ENCODE measurements around the gene MB21D2.

Gene MB21D2

GRCh38 chr3:192929146-192929545, 11.5 kb upstream of the MB21D2 start:
- Histone ChIP-seq H3F3A (ENCODE audit: insufficient read depth, low read length) (no peaks in the 10 kb centered on the region), H3K9ac (ENCODE audit: low read length) (no peak overlapping the region), H2AFZ (ENCODE audit: low read length) (no peak overlapping the region), H3K4me2 (ENCODE audit: low read depth, low read length) (no peak overlapping the region), H3K9me2 (replicated peaks; ENCODE audit: insufficient read depth, low read length) (no peaks in the 10 kb centered on the region), H3K4me1 (ENCODE audit: low read length) (no peaks in the 10 kb centered on the region), H3K27ac (ENCODE audit: low read length) (no peak overlapping the region), H3K79me2 (ENCODE audit: low read length) (no peaks in the 10 kb centered on the region), H3K36me3 (replicated peaks; ENCODE audit: insufficient read depth, low read length) (no peaks in the 10 kb centered on the region), H3K9me3 (replicated peaks; ENCODE audit: insufficient read depth, low read length) (no peaks in the 10 kb centered on the region), H3K4me3 (ENCODE audit: low read length) (no peak overlapping the region), H3K27me3 (replicated peaks; ENCODE audit: insufficient read depth, low read length) (no peaks in the 10 kb centered on the region), H4K20me1 (ENCODE audit: insufficient read depth, low read length) (no peaks in the 10 kb centered on the region)
- no peak for DNase-seq
- TF ChIP-seq EZH2phosphoT487 (IDR thresholded peaks at IDR 0.05; ENCODE audit: low read length) = no peak
- TF ChIP-seq, protein P1, sequence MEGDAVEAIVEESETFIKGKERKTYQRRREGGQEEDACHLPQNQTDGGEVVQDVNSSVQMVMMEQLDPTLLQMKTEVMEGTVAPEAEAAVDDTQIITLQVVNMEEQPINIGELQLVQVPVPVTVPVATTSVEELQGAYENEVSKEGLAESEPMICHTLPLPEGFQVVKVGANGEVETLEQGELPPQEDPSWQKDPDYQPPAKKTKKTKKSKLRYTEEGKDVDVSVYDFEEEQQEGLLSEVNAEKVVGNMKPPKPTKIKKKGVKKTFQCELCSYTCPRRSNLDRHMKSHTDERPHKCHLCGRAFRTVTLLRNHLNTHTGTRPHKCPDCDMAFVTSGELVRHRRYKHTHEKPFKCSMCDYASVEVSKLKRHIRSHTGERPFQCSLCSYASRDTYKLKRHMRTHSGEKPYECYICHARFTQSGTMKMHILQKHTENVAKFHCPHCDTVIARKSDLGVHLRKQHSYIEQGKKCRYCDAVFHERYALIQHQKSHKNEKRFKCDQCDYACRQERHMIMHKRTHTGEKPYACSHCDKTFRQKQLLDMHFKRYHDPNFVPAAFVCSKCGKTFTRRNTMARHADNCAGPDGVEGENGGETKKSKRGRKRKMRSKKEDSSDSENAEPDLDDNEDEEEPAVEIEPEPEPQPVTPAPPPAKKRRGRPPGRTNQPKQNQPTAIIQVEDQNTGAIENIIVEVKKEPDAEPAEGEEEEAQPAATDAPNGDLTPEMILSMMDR (IDR thresholded peaks at IDR 0.05; ENCODE audit: low read length) = no peak
- no peak for TF ChIP-seq EZH2 (optimal IDR thresholded peaks at IDR 0.05; ENCODE audit: low read depth, low read length)

DNA sequence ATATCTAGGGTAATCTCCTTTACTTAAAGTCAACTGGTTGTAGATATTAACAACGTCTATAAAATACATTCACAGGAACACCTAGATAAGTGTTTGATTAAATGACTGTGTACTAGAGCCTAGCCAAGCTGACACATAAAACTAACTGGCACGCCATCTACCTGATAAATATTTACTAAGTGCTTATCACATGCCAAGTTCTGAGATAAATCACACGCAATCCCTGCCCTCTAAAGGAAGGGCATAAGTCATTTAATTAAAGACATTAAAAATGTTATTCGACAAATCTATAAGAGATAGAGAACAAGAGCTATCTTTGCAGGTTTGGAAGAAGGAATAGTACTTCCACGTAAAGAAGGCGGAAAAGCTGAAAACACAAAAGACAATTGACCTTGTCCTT, 11.1 kb upstream of the MB21D2 start:
- no peak overlapping the region for H3K4me3 ChIP-seq (ENCODE audit: low read length)
- no peak overlapping the region for H3K27ac ChIP-seq (ENCODE audit: low read length)
- no peak overlapping the region for H3K9ac ChIP-seq (ENCODE audit: low read length)
- H3K9me3 ChIP-seq (replicated peaks; ENCODE audit: insufficient read depth, low read length) = no peaks in the 10 kb centered on the region
- H3K36me3 ChIP-seq (replicated peaks; ENCODE audit: insufficient read depth, low read length) = no peaks in the 10 kb centered on the region
- H4K20me1 ChIP-seq (ENCODE audit: insufficient read depth, low read length) = no peaks in the 10 kb centered on the region
- H2AFZ ChIP-seq (ENCODE audit: low read length) = no peak overlapping the region
- no peak for DNase-seq
- no peaks in the 10 kb centered on the region for H3F3A ChIP-seq (ENCODE audit: insufficient read depth, low read length)
- no peaks in the 10 kb centered on the region for H3K4me1 ChIP-seq (ENCODE audit: low read length)
- H3K4me2 ChIP-seq (ENCODE audit: low read depth, low read length) = no peak overlapping the region
- TF ChIP-seq EZH2phosphoT487 (IDR thresholded peaks at IDR 0.05; ENCODE audit: low read length) (no peak), EZH2 (optimal IDR thresholded peaks at IDR 0.05; ENCODE audit: low read depth, low read length) (no peak)
- TF ChIP-seq, protein P1 (IDR thresholded peaks at IDR 0.05; ENCODE audit: low read length) = no peak
- H3K79me2 ChIP-seq (ENCODE audit: low read length) = no peaks in the 10 kb centered on the region
- no peaks in the 10 kb centered on the region for H3K9me2 ChIP-seq (replicated peaks; ENCODE audit: insufficient read depth, low read length)
- H3K27me3 ChIP-seq (replicated peaks; ENCODE audit: insufficient read depth, low read length) = no peaks in the 10 kb centered on the region

DNA sequence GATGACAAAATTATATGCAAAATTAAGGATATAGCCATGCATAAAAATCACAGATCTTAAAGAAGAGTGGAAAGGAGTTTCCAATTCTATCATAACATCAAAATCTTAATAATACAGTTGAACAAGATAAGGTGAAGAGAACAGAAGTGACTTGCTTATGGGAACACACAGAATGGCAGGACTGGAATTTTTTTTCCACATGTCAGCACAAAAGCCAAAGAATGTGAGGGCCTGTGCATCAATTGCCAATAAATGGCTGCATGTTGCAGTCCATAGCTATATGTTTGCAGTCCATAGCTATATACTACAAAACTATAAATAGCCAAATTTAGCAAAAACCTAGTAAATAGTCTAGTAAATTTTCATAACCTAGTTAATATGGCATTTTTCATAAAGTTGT, 10.4 kb upstream of the MB21D2 start:
- no peaks in the 10 kb centered on the region for H3K9me2 ChIP-seq (replicated peaks; ENCODE audit: insufficient read depth, low read length)
- TF ChIP-seq, protein P1 (IDR thresholded peaks at IDR 0.05; ENCODE audit: low read length) = no peak
- no peak for TF ChIP-seq EZH2phosphoT487 (IDR thresholded peaks at IDR 0.05; ENCODE audit: low read length)
- TF ChIP-seq EZH2 (optimal IDR thresholded peaks at IDR 0.05; ENCODE audit: low read depth, low read length) = no peak
- no peaks in the 10 kb centered on the region for H3K27me3 ChIP-seq (replicated peaks; ENCODE audit: insufficient read depth, low read length)
- H3K4me2 ChIP-seq (ENCODE audit: low read depth, low read length) = no peak overlapping the region
- no peak for DNase-seq
- H3K9me3 ChIP-seq (replicated peaks; ENCODE audit: insufficient read depth, low read length) = no peaks in the 10 kb centered on the region
- H3K79me2 ChIP-seq (ENCODE audit: low read length) = no peaks in the 10 kb centered on the region
- no peaks in the 10 kb centered on the region for H3F3A ChIP-seq (ENCODE audit: insufficient read depth, low read length)
- H3K4me1 ChIP-seq (ENCODE audit: low read length) = no peaks in the 10 kb centered on the region
- H4K20me1 ChIP-seq (ENCODE audit: insufficient read depth, low read length) = no peaks in the 10 kb centered on the region
- H3K27ac ChIP-seq (ENCODE audit: low read length) = no peak overlapping the region
- H3K36me3 ChIP-seq (replicated peaks; ENCODE audit: insufficient read depth, low read length) = no peaks in the 10 kb centered on the region
- H2AFZ ChIP-seq (ENCODE audit: low read length) = no peak overlapping the region
- no peak overlapping the region for H3K9ac ChIP-seq (ENCODE audit: low read length)
- no peak overlapping the region for H3K4me3 ChIP-seq (ENCODE audit: low read length)

All from MM.1S (cell line).